Cardiac muscle cell (in vitro differentiated cells and primary cell): ENCODE results near the gene ARF3. TPM values are rescaled to one million over a fixed set of nuclear protein-coding genes. Genes with fewer than 3 reads are reported as not detected.

ENCODE experiments used
- DNase-seq, 2 donors: peaks; one replicate each; pipeline versions ENCODE4 v3.0.0 to v3.0.0-alpha.2; 2010 to 2017; ENCODE audit warnings: low read depth in 1 of 2, low spot score in 1 of 2
- H3K27ac ChIP-seq: fragments of 200-600 bp; sonication (generic); 2 replicates; pipeline ENCODE4 v1.5.1; 2016
- H3K27me3 ChIP-seq: fragments of 200-600 bp; sonication (generic); 2 replicates; pipeline ENCODE4 v1.6.0; 2016; ENCODE audit warnings: control low read depth
- H3K36me3 ChIP-seq: fragments of 200-600 bp; sonication (generic); 2 replicates; pipeline ENCODE4 v1.5.1; 2016; ENCODE audit warnings: control low read depth
- H3K4me1 ChIP-seq: fragments of 200-600 bp; sonication (generic); 2 replicates; pipeline ENCODE4 v1.8.1; 2017; ENCODE audit warnings: low read depth, mild to moderate bottlenecking, mixed run types
- H3K4me3 ChIP-seq: fragments of 200-600 bp; sonication (generic); 2 replicates; pipeline ENCODE4 v1.5.1; 2016; ENCODE audit warnings: mild to moderate bottlenecking
- H3K9me3 ChIP-seq: fragments of 200-600 bp; sonication (generic); 2 replicates; pipeline ENCODE4 v1.5.1; 2017; ENCODE audit warnings: low read depth, mild to moderate bottlenecking, control low read depth
- CTCF ChIP-seq: IDR thresholded peaks from 2 replicates; pipeline ENCODE4 v1.5.1; 2012; ENCODE audit warnings: low read depth, mild to moderate bottlenecking, low read length
- polyA plus RNA-seq: library from polyadenylated mRNA; unstranded; fragments of >200 nt; fragmentation: Nextera tagmentation; extraction: Ambion mirVana; gene quantifications from 2 replicates; pipeline ENCODE4 v1.2.1, GENCODE V29; 2016
- total RNA-seq: library from RNA; depleted of rRNA; stranded (reverse); fragments of >200 nt; gene quantifications from 2 replicates; pipeline ENCODE4 v1.2.3, GENCODE V29; 2016

The ARF3 gene
- total RNA-seq (106 and 115 TPM in 2 replicates), polyA plus RNA-seq (102 and 120 TPM in 2 replicates)

- no peak for TF ChIP-seq CTCF
- no peaks in the 10 kb centered on the region for H3K27me3 ChIP-seq
- H3K27ac ChIP-seq, result peak within 1 kb of the TSS; percentile 77
- DNase-seq, result peak; percentile 94 to 98
- peaks cover 7% of the 10 kb centered on the region for H3K4me1 ChIP-seq
- no peaks in the 10 kb centered on the region for H3K9me3 ChIP-seq
- peak within 1 kb of the TSS; percentile 78 for H3K4me3 ChIP-seq
- no peaks in the 10 kb centered on the region for H3K36me3 ChIP-seq
Measured at GRCh38 chr12:48957141-48958048, at the start of gene ARF3. Gene ARF3 (minus strand): TSS chr12:48957487. CDS start chr12:48941095, 16,392 bp downstream.

GRCh38 chr12:49000346-49000745 lies 43.1 kb upstream of the ARF3 start:
- Histone ChIP-seq H3K9me3 (no peaks in the 10 kb centered on the region), H3K4me3 (peak overlapping the region; percentile 27), H3K27ac (peak overlapping the region; percentile 45), H3K36me3 (peaks cover 7% of the 10 kb centered on the region), H3K27me3 (peaks cover 33% of the 10 kb centered on the region), H3K4me1 (peaks cover 13% of the 10 kb centered on the region)
- DNase-seq, result no peak
- no peak for TF ChIP-seq CTCF

- peak; percentile 37 to 83 for DNase-seq
Measured at GRCh38 chr12:48999371-49000131, 42.3 kb upstream of the ARF3 start, which contains the start of gene DDN. Gene DDN (minus strand): TSS chr12:48999375. CDS start chr12:48999287, 88 bp downstream.

GRCh38 chr12:48998497-48999353 lies 41.4 kb upstream of the ARF3 start:
- TF ChIP-seq CTCF, result no peak
- Histone ChIP-seq H3K4me3 (peak overlapping the region; percentile 27), H3K36me3 (no peaks in the 10 kb centered on the region), H3K4me1 (peaks cover 13% of the 10 kb centered on the region), H3K9me3 (no peaks in the 10 kb centered on the region), H3K27ac (no peak overlapping the region), H3K27me3 (peaks cover 49% of the 10 kb centered on the region)
- DNase-seq, result peak in 1 of 2 donors; percentile 19

More at GRCh38 chr12:48999371-49000131, 42.3 kb upstream of the ARF3 start, which contains the start of gene DDN:
- peak within 1 kb of the TSS; percentile 45 for H3K27ac ChIP-seq
- peaks cover 3% of the 10 kb centered on the region for H3K36me3 ChIP-seq
- peaks cover 41% of the 10 kb centered on the region for H3K27me3 ChIP-seq
- TF ChIP-seq CTCF, result no peak
- peaks cover 13% of the 10 kb centered on the region for H3K4me1 ChIP-seq
- H3K4me3 ChIP-seq, result peak within 1 kb of the TSS; percentile 27
- no peaks in the 10 kb centered on the region for H3K9me3 ChIP-seq
